ENCODE results near the gene RTN4R.

- TF ChIP-seq, protein P1, sequence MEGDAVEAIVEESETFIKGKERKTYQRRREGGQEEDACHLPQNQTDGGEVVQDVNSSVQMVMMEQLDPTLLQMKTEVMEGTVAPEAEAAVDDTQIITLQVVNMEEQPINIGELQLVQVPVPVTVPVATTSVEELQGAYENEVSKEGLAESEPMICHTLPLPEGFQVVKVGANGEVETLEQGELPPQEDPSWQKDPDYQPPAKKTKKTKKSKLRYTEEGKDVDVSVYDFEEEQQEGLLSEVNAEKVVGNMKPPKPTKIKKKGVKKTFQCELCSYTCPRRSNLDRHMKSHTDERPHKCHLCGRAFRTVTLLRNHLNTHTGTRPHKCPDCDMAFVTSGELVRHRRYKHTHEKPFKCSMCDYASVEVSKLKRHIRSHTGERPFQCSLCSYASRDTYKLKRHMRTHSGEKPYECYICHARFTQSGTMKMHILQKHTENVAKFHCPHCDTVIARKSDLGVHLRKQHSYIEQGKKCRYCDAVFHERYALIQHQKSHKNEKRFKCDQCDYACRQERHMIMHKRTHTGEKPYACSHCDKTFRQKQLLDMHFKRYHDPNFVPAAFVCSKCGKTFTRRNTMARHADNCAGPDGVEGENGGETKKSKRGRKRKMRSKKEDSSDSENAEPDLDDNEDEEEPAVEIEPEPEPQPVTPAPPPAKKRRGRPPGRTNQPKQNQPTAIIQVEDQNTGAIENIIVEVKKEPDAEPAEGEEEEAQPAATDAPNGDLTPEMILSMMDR (IDR thresholded peaks at IDR 0.05) = no peak
- TF ChIP-seq POLR2AphosphoS5 (IDR thresholded peaks at IDR 0.05) = no peak
Measured at GRCh38 chr22:20228939-20229272, 39.2 kb downstream of the RTN4R start.
